ENCODE results near the gene RRP8. TPM values are rescaled to one million over a fixed set of nuclear protein-coding genes. Genes with fewer than 3 reads are reported as not detected.

The RRP8 gene
- total and polyA plus RNA-seq, 12 donors, result 9.4 to 34.8 (median 22.3) TPM

DNA sequence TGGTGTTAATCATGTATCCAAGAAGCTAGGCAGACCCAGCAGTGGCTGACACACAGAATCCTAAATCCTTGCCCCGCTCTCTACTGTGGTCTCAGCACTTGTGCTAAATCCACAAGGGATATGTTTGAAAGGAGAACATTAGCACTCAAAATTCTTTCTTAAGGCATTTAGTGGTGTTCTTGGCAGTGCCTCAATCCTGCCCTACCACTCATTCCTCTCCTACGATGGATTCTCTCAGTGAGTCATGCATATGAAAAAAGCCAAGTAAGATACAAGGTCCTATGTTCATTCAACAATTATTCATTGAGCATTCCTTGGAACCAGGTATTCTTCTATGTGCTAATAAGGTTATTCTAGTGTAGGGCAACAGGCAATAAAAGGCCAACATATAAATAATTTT is 31.2 kb downstream of the RRP8 start:
- Histone ChIP-seq H3K27me3 (no peaks in the 10 kb centered on the region), H3K9me3 (replicated peaks in 1 of 3) (no peaks in the 10 kb centered on the region), H3K4me3 (no peak overlapping the region), H3K4me1 (replicated peaks in 1 of 2) (peaks cover 14 to 20% of the 10 kb centered on the region in 2 donors), H3K27ac (no peak overlapping the region), H3K36me3 (replicated peaks in 1 of 2) (no peaks in the 10 kb centered on the region)
- WGBS, 4 donors, result 61 to 72% (median 67%) methylated on average over 2 of the region's 2 CpGs
- no peak for TF ChIP-seq POLR2A (IDR thresholded peaks at IDR 0.05)
- TF ChIP-seq, protein P1, sequence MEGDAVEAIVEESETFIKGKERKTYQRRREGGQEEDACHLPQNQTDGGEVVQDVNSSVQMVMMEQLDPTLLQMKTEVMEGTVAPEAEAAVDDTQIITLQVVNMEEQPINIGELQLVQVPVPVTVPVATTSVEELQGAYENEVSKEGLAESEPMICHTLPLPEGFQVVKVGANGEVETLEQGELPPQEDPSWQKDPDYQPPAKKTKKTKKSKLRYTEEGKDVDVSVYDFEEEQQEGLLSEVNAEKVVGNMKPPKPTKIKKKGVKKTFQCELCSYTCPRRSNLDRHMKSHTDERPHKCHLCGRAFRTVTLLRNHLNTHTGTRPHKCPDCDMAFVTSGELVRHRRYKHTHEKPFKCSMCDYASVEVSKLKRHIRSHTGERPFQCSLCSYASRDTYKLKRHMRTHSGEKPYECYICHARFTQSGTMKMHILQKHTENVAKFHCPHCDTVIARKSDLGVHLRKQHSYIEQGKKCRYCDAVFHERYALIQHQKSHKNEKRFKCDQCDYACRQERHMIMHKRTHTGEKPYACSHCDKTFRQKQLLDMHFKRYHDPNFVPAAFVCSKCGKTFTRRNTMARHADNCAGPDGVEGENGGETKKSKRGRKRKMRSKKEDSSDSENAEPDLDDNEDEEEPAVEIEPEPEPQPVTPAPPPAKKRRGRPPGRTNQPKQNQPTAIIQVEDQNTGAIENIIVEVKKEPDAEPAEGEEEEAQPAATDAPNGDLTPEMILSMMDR (IDR thresholded peaks at IDR 0.05), result no peak
- DNase-seq, result no peak
- intact Hi-C loops (cut with DNase I), result no loop called here

DNA sequence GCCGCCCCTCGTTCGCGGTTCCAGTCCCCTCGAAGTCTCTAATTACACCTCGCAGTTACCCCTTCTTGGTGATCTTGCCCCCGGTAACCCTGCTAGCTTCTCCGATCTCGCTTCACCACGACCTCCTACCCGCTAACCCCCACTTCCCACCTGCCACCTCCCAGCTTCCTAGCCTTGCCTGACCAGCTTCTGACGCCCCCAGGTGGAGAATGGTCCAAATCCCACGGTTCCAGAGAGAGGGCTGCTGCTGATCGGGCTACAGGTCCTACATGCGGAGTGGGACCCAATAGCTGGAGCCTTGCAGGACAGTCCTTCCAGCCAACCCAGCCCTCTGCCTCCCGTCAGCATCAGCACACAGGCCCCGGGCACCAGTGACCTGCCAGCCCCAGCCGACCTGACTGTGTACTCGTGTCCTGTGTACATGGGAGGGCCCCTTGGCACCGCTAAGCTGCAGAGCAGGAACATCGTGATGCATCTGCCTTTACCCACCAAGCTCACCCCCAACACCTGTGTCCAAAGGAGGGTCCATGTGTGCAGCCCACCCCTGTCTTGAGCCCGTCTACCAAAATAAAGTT is 31.9 kb downstream of the RRP8 start:
- H3K36me3 ChIP-seq (replicated peaks in 1 of 2), result peaks cover 0 to 3% of the 10 kb centered on the region in 2 donors
- H3K27ac ChIP-seq, result no peak overlapping the region
- TF ChIP-seq POLR2A (IDR thresholded peaks at IDR 0.05), result no peak
- TF ChIP-seq, protein P1 (IDR thresholded peaks at IDR 0.05), result no peak
- H3K9me3 ChIP-seq (replicated peaks in 1 of 3), result no peaks in the 10 kb centered on the region
- peaks cover 10 to 13% of the 10 kb centered on the region in 2 donors for H3K4me1 ChIP-seq (replicated peaks in 1 of 2)
- no peaks in the 10 kb centered on the region for H3K27me3 ChIP-seq
- intact Hi-C loops (cut with DNase I), result no loop called here
- 66 to 77% (median 74%) methylated on average over 16 to 22 of the region's 22 CpGs for WGBS, 4 donors
- no peak for DNase-seq
- H3K4me3 ChIP-seq, result no peak overlapping the region

DNA sequence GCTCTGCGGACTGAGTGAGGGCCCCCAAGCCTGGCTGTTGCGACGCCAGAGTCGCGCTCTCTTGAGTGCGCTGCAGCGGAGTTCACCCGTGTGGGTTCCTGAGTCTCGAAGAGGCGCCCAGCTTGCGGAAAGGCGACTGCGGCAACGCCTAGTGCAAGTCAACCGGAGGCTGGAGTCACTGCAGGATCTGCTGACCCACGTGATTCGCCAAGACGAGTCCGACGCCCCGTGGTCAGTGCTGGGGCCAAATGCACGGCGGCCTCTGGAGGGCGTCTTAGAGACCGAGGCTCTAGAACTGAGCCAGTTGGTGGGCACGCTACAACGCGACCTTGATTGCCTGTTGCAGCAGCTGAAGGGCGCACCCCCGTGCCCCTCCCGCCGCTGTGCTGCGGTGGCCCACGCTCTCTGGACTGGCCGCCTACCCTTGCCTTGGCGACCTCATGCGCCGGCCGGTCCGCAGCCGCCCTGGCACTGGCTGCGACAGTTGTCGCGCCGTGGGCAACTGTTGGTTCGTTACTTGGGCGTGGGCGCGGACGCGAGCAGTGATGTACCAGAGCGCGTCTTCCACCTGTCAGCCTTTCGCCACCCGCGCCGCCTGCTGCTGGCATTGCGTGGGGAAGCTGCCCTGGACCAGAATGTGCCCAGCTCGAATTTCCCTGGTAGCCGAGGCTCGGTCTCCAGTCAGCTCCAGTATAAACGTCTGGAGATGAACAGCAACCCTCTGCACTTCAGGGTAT is 32.6 kb downstream of the RRP8 start:
- no peak for DNase-seq
- 59 to 71% (median 66%) methylated on average over 19 to 62 of the region's 62 CpGs for WGBS, 4 donors
- Histone ChIP-seq H3K4me1 (replicated peaks in 1 of 2) (peaks cover 8 to 10% of the 10 kb centered on the region in 2 donors), H3K27ac (no peak overlapping the region), H3K9me3 (replicated peaks in 1 of 3) (no peaks in the 10 kb centered on the region), H3K4me3 (no peak overlapping the region), H3K27me3 (no peaks in the 10 kb centered on the region), H3K36me3 (replicated peaks in 1 of 2) (peaks cover 0 to 3% of the 10 kb centered on the region in 2 donors)
- TF ChIP-seq, protein P1 (IDR thresholded peaks at IDR 0.05), result no peak
- TF ChIP-seq POLR2A (IDR thresholded peaks at IDR 0.05), result no peak
- intact Hi-C loops (cut with DNase I), result no loop called here

- no peak overlapping the region for H3K27ac ChIP-seq
- no peaks in the 10 kb centered on the region for H3K9me3 ChIP-seq (replicated peaks in 1 of 3)
- intact Hi-C loops (cut with DNase I), result no loop called here
- TF ChIP-seq, protein P1 (IDR thresholded peaks at IDR 0.05), result no peak
- TF ChIP-seq POLR2A (IDR thresholded peaks at IDR 0.05), result no peak
- no peak overlapping the region for H3K4me3 ChIP-seq
- peaks cover 8 to 10% of the 10 kb centered on the region in 2 donors for H3K4me1 ChIP-seq (replicated peaks in 1 of 2)
- DNase-seq, result no peak
- peaks cover 0 to 3% of the 10 kb centered on the region in 2 donors for H3K36me3 ChIP-seq (replicated peaks in 1 of 2)
- no peaks in the 10 kb centered on the region for H3K27me3 ChIP-seq
- 87 to 97% (median 92%) methylated on average over 5 of the region's 5 CpGs for whole genome bisulfite sequencing, 4 donors
Observed at GRCh38 chr11:6569706-6570105, 33.7 kb downstream of the RRP8 start.
